AG04450 (cell line): ENCODE data around the gene TATDN2. TPM values are rescaled to one million over a fixed set of nuclear protein-coding genes. Genes with fewer than 3 reads are reported as not detected.

ENCODE experiments used
- CTCF ChIA-PET: fragments of 300-600, 350-600 bp; formaldehyde crosslinking; extraction: SDS; loops from one replicate; lab custom pipeline; 2022; ENCODE audit warnings: antibody characterized with exemption, inconsistent platforms; lab: Charles Lee
- POLR2A ChIA-PET: fragments of 350-600 bp; formaldehyde crosslinking; extraction: SDS; loops from one replicate; lab custom pipeline; 2021; ENCODE audit warnings: antibody characterized with exemption, inconsistent platforms; lab: Yijun Ruan, JAX
- DNase-seq: peaks from one replicate; pipeline ENCODE4 v3.0.0-alpha.2; 2011; ENCODE audit warnings: low read depth, low spot score
- H3K27ac ChIP-seq: one replicate; pipeline ENCODE4 v1.5.1; 2012; ENCODE audit warnings: low read depth, low read length, control low read depth
- H3K27me3 ChIP-seq: one replicate; pipeline ENCODE4 v1.6.0; 2012; ENCODE audit warnings: low read length; ENCODE audit not compliant: control insufficient read depth, insufficient read depth
- H3K4me3 ChIP-seq: 2 replicates; pipeline ENCODE4 v1.5.1; 2011; ENCODE audit warnings: mild to moderate bottlenecking, low read depth, low read length, control low read depth
- H3K9me3 ChIP-seq: 2 replicates; pipeline ENCODE4 v1.5.1; 2012; ENCODE audit warnings: low read length; ENCODE audit not compliant: control insufficient read depth, insufficient read depth
- polyA plus RNA-seq: library from polyadenylated mRNA; depleted of rRNA; stranded (reverse); fragments of >200 nt; gene quantifications from 2 replicates; pipeline ENCODE4 v1.2.3, GENCODE V29; 2011
- TF ChIP-seq, protein P1 (sequence below): IDR thresholded peaks from 2 replicates; pipeline ENCODE4 v1.5.1; 2011; ENCODE audit warnings: low read depth, low read length, control low read depth, inconsistent platforms

Gene TATDN2
- polyA plus RNA-seq, 1 experiment, result 17.7 TPM

DNA sequence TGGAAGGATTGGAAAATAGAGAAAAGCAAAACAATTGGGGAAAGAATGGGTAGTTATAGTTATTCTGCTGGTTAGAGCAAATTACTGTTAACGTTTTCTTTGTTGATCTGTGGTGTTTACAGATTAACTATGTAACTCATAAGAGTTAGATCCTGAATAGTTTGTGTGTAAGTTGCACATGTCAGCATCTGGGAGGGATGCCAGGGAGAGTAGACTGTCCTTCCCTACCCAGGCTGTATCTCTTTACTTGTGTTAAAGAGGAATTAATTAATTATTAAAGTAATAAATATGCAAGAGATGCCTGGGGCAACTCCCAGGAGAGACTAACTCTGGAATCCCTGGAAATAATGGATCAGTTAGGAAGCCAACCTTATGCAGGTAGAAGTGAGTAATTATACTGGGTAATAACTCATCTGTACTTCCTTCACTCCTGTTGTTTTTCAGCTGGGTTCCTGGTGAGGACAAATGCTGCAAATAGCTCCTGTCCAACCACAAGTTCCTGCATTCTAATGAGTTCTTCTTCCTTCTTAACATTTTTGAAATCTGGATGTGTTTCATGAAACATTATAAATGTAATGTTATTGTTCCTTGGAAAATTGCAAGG, 25.5 kb downstream of the TATDN2 start:
- H3K9me3 ChIP-seq, result no peaks in the 10 kb centered on the region
- ChIA-PET POLR2A (no interaction called here), CTCF (interaction anchor here (1.4 to 1.7 kb wide), 2 partner anchors 10 to 13 kb away, joined by 7 to 9 read pairs; no protein-coding TSS in a partner anchor)
- no peak for DNase-seq
- H3K4me3 ChIP-seq, result no peak overlapping the region
- H3K27me3 ChIP-seq, result no peaks in the 10 kb centered on the region
- H3K27ac ChIP-seq, result no peak overlapping the region
- TF ChIP-seq, protein P1, sequence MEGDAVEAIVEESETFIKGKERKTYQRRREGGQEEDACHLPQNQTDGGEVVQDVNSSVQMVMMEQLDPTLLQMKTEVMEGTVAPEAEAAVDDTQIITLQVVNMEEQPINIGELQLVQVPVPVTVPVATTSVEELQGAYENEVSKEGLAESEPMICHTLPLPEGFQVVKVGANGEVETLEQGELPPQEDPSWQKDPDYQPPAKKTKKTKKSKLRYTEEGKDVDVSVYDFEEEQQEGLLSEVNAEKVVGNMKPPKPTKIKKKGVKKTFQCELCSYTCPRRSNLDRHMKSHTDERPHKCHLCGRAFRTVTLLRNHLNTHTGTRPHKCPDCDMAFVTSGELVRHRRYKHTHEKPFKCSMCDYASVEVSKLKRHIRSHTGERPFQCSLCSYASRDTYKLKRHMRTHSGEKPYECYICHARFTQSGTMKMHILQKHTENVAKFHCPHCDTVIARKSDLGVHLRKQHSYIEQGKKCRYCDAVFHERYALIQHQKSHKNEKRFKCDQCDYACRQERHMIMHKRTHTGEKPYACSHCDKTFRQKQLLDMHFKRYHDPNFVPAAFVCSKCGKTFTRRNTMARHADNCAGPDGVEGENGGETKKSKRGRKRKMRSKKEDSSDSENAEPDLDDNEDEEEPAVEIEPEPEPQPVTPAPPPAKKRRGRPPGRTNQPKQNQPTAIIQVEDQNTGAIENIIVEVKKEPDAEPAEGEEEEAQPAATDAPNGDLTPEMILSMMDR, result no peak

DNA sequence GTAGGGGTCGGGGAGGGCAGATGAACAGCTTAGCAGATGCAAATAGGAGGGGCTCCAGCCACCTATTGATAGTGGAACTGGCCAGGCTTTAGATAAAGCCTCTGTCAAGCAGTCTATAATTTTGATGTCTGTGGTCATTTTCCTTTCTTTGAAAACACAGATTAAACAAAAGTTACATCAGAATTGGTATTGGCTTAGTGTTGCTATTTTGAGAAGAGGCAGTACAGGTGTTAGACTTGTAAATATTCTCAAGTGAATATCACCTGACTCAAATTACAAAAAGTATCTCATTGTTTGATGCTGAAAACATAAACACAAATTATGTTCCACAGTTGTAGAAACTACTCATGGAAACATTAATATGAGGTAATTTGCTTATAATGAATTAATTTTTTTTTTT, 26.3 kb downstream of the TATDN2 start:
- CTCF ChIA-PET, result interaction anchor here (1.4 to 1.7 kb wide), 2 partner anchors 11 to 12 kb away, joined by 7 to 9 read pairs; no protein-coding TSS in a partner anchor

DNA sequence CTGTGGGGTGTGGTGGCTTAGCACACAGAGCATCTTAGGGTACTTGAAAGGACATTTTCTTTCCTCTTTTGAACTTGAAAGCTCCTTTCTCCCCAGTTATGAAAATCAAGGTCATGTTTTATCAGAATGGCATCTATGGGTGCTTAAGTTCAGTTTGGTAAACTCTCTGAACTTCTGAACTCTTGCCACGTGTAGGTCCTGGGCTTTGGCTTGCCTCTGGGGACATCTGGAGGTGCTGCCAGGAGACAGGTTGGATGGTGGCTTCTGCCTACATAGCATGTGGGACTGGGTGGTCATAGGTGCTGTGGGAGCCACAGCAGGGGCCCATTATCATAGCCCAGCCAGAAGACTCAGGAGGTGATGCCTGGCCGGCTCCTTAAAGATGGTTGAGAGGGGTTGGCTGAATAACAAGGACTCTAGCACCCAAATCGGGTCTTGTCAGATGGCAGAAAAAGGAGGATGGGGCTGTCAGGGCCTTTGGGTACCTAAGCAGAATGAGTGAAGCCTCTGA, 28.9 kb downstream of the TATDN2 start:
- no peaks in the 10 kb centered on the region for H3K27me3 ChIP-seq
- DNase-seq, result no peak
- no peaks in the 10 kb centered on the region for H3K9me3 ChIP-seq
- no peak overlapping the region for H3K4me3 ChIP-seq
- ChIA-PET CTCF (interaction anchor here (0.6 kb wide), 2 partner anchors 457 to 1161 kb away, joined by 3 read pairs; no protein-coding TSS in a partner anchor), POLR2A (no interaction called here)
- TF ChIP-seq, protein P1, result no peak
- no peak overlapping the region for H3K27ac ChIP-seq

More for the DNA sequence above, 26.3 kb downstream of the TATDN2 start:
- no peak for DNase-seq
- TF ChIP-seq, protein P1, result no peak
- no peaks in the 10 kb centered on the region for H3K27me3 ChIP-seq
- no peak overlapping the region for H3K4me3 ChIP-seq
- POLR2A ChIA-PET, result no interaction called here
- H3K27ac ChIP-seq, result no peak overlapping the region
- H3K9me3 ChIP-seq, result no peaks in the 10 kb centered on the region

DNA sequence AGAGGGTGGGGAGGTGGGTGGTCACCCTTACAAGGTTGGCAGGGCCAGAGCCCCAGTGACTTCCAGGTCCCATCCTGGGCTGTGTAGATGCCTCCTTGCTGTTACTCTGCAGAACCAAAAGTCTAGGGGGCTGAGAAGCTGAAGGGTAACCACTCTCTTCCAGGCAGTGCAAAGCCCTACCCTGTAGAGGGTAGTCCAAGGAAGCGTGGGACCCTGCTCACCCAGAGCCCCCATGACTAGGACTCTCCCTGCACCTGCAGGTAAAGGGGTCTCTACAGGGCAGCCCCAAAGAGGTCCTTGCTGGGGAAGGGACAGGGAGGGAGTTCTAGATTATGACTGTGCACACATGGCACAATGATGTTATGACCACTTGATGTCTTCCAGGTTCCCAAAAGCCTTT, 30.2 kb downstream of the TATDN2 start:
- TF ChIP-seq, protein P1, result no peak
- Histone ChIP-seq H3K27ac (no peak overlapping the region), H3K27me3 (no peaks in the 10 kb centered on the region), H3K4me3 (no peak overlapping the region), H3K9me3 (no peaks in the 10 kb centered on the region)
- ChIA-PET CTCF (no interaction called here), POLR2A (no interaction called here)
- DNase-seq, result no peak

DNA sequence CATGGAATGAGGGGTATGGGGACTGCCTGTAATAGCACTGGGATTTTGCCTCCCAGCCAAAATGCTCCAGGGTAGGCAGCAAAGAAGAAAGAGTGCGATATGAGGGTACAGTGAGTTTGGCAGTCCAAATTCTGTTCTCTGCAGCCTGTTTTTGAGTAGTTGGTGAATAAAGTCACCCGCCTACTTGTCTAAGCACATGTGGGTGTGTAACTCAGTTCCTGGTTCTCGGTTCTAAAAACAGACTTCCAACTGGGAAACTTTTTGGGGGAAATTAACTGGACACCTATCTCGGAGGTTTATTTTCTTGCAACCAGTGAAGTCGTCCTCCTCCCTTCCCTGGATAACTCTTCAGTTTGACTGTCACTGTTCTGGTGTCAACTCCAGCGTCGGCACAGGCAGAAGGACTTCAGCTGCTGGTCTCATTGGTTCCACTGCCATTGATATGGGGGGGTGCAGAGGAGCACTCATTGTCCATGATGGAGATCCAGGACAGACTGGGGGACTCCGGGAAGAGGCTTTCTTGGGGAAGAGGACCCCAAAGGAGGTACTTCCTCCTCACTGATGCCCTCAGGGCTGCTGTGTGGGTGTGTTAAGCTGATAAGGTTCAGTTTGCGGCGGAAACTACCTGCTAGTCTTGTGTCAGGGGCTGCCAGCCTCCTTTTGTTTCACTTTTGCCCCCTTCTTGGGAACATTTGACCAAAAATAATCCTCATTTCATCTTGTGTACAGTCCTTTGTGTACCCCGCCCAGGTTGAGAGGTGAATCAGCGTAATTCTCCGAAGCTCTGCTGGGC, 31.3 kb downstream of the TATDN2 start:
- ChIA-PET CTCF (no interaction called here), POLR2A (no interaction called here)
- TF ChIP-seq, protein P1, result no peak

More for the DNA sequence above, 31.3 kb downstream of the TATDN2 start:
- Histone ChIP-seq H3K27ac (no peak overlapping the region), H3K9me3 (no peaks in the 10 kb centered on the region), H3K27me3 (no peaks in the 10 kb centered on the region), H3K4me3 (no peak overlapping the region)
- no peak for DNase-seq
